Measurements from ENCODE around the gene FAM162B.
"Not testable (repeated sequence)": the region's sequence is repeated elsewhere in the genome, so short reads cannot be mapped to it uniquely, and the experiment has no call there.

The FAM162B gene

DNA sequence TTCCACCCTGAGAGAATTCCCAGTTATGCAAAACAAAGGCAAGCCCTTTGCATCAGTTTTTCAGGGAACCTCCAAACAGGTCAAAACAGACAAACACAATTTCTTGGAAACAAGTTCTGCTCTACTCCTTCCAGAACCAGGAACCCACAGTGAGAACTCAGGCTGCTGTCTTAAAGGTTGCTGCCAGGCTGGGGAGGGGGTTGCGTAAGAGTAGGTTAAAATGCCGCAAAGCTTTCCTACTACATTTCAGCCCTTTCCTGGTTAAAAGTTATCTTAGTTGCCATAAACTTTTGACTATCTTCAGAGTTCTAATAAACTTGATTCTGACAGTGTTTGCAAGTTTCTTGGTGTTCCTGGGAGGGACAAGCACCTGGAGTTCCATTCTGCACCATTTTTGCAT, 50.8 kb downstream of the FAM162B start:
- DNase-seq, result no peak

DNA sequence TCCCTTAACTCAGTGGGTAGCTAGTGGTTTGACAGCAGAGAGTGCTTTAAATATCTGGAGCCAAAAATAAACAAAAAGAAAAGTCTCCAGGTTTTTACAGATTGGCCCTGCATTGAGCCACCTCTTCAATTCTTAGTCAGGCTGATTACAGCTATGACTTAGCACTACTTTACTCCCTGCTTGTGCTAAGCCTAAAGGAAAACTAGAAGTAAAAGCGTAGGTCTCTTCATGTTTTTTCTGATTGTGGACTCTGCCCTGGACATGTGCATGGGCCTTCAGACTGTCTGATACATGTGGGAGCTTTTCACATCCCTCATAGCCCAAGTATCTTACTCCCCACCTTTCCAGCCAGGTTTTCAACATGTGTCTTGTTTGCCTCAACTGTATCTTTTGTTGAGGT, 51.2 kb downstream of the FAM162B start:
- DNase-seq, result no peak

DNA sequence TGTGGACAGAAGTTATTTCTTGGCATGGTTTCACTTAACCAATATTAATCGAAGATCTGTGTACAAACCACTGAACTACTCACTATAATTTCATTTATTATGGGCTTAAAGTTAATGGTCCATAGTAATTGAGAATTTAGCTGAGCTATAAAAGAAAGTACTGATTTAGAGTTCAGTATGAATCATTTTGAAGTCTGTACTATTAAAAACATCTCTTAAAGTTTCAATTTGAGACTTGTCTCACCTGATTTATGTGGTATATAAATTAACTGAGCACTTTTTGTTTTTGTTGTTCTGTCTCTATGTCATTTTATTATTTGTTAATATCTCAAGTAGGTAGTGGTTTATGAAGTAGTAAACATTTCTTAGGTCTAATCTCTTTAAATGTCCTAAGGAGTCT, 59.6 kb downstream of the FAM162B start:
- no peak for DNase-seq

GRCh38 chr6:116703888-116704287, 61.6 kb downstream of the FAM162B start:
- not testable (repeated sequence) for DNase-seq
